NCI-H510A (cell line): ENCODE measurements around the gene PIK3R4.

Experiments
- DNase-seq: peaks from one replicate; lab custom pipeline; 2025; lab: John Stamatoyannopoulos, UW

PIK3R4 gene

DNA sequence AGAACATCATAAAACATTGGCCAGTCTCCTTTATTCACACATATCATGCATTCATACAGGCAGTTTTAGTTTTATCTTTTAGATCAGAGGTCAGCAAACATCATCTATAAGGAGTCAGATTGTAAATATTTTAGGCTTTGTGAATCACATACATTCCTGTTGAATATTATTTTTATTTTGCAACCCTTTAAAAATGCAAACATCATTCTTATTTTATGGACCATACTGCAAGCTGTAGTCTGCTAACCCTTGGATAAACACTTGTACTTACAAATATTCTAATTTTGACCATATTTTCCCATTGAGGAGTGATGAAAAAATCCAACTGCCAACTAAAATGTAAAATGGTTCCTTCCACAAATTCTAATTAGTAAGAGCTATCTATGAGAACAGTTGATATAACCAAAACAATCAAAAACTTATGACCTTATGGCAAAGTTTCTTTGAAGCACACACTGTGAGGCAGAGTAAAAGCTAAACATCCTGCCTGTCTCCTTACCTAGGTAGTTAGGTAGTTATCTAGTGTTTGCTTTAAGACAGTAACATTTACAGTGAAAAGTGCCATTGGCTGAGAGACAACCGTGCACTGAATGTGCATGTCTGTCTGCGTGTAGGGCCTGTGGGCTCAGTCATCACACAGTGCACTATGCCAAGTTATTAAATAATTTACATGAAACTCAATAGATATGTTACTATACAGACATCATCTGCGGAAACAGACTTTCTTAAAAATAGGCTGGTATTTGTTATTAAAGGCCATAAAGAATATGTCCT, 57.7 kb downstream of the PIK3R4 start:
- no peak for DNase-seq

DNA sequence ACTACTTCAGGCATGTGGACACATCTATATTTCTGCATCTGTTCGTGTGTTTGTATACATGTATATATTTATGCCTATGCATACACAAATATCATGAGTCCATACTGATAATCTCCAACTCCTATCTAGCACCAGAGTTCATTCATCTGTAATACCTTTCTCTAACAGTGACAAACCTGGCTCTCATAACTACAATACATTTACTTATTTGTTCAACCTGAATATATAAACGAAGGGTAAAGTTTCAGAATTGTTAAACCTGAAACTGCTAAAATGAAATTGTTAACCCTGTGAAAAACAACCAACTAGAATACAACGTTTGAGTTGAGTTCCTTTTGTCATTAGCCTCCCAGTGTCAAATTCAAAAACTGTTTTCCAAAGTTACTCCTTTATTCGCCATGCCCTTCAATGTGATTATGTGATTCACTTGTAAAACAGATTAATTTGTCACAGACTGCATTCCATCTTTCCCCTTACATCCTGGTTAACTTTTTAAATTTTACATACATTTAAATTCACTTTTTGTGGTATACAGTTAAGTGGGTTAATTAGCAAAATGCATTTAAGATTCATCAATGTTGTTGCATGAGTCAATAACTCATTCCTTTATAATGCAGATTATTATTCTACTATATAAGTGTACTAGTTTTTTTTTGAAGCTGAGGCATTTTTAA, 58.5 kb downstream of the PIK3R4 start:
- DNase-seq = no peak

DNA sequence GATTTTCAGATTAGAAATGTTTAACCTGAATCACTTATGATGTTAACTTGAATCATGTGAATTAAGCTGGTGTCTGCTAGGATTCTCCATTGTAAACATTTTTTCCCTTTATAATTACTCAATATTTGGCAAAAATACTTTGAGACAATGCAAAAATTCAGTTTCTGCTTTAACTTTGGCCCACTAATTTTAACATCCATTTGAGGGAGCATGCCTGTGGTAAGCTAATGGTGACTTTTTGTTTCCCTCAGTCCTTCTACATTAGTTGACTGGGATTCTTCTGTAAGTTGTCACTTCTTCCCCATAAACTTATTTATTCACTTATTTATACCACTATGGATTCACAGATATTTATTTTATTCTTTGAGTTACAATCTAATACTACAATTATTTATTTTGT, 59.3 kb downstream of the PIK3R4 start:
- no peak for DNase-seq

DNA sequence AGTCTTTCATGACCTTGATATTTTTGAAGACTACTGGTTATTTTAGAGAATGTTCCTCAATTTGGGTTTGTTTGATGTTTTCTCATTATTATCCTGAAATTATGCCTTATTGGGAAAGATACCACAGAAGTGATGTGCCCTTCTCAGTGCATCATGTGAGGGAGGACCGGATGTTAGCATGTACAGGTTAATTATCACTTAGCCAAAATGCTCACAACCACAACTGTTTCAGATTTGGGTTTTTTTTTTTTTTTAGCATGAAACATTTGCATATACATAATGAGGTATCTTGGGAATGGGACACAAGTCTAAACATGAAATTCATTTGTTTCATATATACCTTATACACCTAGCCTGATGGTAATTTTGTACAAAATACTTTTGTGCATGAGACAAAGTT, 59.8 kb downstream of the PIK3R4 start:
- no peak for DNase-seq

DNA sequence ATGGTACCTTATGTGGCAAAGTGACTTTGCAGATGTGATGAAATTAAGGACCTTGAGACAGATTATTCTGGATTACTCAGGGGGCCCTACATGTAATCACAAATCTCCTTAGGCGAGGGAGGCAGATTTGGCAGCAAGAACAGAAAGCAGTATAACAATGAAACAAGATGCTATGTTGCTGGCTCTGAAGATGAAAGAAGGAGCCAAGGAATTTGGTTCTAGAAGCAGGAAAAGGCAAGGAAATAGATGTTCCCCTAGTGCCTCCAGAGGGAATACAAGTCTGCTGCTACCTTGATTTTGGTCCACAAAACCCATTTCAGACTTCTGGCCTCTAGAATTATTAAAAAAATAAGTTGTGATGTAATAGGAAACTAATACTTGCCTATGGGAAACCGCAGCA, 64.5 kb downstream of the PIK3R4 start:
- no peak for DNase-seq

DNA sequence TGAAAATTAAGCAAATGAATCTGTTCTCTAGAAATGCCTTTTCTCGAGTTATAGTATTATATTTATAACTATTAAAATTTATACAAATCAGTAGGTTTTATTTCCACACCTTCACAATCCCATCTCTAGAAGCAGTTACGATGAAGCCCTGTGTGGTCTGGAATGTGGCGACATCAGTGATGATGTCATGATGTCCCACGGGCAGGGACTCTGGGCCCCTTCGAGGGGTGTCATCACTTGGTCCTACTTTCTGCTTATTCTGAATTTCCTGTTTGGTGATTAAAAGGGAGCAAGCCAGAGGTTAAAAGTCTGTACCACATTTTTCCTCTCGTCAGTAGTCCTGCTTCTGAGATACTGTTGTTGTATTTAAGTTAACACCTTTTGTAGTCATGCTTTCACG, 67.4 kb downstream of the PIK3R4 start:
- no peak for DNase-seq

DNA sequence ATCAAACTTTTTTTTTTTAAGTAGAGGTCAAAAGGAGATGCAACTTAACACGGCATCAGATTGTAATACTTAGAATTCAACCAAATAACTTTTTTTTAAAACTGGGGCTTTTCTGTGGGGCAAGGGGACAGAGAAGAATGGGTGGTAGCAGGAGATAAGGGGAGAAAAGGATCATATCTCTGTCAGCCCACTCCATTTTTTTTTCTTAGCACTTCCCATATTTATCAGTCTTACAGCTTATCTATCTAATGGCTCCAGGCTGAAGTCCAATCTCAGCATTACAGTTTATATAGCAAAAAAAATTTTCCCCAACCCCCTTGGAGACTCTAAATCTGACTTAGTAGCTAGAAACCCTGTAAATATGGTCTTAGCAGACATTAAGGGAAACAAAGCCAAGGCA, 69.3 kb downstream of the PIK3R4 start:
- DNase-seq = no peak

DNA sequence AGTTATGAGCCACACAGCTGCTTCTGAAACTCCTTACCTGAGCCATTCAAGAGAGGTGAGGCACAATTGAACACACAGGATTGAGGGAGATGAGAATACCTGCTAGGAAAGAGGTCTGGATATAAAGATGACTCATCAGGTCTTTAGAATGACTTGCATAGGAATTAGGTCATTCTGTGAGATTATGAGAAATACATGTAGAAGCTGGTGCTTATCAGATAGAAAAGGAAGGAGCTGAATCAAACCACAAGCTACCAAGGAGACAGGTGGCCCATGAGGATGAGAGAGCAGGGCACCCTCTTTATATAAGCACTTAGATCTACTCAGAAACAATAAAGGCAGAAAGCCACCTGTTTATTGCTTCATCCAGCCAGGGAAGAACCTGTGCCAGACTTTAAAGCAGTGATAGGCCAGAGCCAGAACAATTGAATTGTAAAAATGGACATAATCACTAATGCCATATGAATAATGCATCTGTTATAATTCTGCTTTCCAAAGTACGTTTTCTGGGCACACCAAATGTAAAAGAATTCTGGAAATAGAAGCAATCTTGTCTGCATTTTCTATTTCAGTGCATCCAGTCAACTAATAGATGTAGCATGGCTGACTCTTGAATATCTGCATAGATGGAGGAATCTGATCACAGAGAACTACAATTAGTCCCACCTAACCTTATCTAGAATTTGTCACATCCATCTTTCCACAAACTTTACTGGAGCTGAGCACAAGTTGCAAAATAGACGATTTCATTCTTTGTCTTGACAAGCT, 74.9 kb downstream of the PIK3R4 start:
- no peak for DNase-seq

DNA sequence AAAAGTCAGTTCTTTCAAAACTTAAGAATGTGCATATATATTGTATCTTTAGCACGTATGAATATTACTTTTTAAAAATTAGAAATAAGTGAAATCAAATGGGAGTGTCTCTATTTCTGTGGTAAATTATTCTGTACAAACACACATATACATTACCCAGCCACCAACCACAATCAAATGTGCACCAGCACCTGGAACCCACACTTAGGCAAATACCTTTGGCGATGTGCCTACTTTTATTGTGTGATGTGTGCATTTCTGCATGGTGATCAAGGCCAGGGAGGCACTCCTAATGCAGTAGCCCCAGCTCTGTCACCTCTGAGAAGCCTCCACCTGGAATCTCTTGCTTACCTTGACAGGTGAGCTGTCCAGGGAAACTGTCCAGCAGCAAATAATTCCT, 76.9 kb downstream of the PIK3R4 start:
- DNase-seq = no peak

DNA sequence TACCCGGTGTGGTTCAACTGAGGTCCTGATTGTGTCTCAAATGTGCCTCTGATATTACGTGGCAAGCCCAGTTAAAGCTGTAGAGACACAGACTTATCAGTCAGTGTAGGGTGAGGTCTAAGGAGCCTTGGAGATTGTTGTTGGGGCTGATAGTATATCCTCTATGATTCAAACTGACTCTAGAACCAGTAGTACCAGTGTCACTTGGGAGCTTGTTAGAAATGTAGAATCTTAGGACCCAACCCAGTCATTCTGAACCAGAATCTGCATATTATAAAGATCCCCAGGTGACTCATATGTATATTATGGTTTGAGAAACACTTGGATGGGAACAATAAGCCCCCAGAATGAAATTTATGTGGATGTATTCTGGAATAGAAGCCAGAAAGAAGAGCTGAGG, 83.5 kb downstream of the PIK3R4 start:
- no peak for DNase-seq

DNA sequence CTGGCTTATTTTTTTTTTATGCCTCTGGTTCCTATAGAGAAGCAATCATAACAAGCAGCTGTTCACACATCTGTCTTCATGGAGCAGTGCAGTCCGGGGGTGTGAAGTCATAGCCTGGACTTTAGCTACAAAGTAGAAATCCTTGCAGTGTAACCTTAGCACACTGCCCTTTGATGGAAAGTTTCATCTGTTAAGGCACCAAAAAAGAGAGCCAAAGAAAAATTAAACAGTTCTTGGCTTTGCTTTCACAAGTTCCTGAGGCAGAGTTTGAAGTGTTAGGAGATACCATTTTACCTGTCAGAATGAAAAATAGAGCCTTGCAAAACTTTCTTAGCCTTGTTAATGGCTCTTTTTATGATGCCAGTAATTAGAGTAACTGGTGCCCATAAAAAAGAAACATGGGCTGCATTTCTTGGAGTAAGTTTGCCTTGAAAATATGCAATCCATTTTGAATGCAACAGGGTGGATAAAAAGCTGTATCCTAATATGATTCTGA, 84.1 kb downstream of the PIK3R4 start:
- DNase-seq = no peak

DNA sequence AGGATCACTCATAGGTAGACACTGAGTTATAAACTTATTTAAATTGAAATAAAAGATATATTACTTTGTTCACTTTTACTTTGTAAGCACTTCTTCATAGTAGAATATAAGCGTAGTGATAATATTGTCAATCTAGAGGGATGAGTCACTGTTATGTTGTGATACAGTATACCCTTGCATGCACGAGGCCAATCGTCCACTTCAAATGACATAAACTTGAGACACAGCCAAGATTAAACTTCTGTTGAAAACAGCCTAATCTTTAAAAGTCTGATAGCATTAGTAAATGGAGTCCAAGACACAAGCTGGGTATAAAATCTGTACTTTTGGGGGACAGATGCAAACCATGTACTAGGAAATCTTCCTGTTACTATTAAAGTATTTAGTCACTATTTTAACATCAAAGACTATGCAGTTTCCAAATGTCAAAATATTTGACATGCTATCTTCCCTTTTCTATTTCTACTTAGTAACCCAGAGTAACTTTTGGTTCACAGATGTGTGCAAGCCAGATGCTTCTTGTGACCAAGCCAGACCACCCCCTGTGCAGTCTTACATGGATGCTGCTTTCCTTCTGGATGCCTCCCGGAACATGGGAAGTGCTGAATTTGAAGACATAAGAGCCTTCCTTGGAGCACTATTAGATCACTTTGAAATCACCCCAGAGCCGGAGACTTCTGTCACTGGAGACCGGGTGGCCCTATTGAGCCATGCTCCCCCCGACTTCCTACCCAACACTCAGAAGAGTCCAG, 85.3 kb downstream of the PIK3R4 start:
- DNase-seq = no peak

DNA sequence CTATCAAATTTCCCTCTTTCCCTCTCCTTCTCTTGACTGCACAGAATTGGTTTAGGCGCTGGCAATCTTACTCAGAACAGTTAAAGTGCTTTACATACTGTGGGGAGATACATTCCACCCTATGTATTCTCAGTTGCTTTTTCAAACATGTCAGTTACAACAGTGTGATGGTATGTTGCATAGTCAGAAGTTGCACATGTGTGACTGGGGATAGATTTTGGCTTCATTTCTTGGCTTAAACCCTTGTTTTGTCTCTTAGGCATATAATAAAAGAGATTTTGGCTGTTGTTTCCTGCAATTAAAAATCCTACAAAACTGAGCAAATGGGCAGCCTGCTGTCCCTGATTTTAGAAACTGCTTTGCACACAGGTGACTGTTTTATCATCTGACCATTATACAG, 86.7 kb downstream of the PIK3R4 start:
- no peak for DNase-seq

DNA sequence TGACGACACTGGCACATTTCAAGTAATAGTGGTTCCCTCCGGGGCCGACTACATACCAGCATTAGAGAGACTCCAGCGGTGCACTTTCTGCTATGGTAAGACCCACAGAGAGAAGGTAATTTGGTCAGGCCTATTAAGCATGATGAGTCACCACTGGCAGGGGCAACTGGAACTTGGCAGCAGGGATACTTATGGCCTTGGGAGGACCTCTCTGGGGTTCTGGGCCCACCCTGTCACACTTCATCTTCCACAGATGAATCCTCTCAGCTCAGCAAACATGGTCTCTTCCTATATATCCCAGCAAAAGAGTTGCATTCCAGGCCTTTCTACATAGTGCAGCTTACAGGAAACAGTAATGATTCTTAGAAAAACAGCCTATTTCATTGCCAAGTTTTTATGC, 88.0 kb downstream of the PIK3R4 start:
- DNase-seq = no peak

DNA sequence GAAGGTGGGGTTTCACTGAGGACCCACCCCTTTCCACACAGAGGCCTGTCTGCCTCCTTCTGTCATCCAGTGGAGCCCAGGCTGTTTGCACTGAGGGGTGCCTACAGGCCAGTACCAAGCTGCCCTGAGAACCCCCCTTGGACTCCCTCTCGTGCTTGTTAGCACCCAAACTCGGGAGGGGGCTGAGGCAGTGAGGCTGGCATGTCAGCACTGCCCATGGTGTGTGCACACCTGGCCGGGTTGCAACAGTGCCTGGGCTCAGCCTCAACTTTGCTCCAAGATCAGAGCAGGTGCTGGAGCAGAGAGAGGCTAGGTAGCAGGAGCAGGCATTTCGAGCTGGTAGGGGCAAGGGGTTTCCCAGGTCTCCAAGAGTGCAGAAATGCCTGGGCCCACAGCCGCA, 90.0 kb downstream of the PIK3R4 start:
- DNase-seq = no peak

DNA sequence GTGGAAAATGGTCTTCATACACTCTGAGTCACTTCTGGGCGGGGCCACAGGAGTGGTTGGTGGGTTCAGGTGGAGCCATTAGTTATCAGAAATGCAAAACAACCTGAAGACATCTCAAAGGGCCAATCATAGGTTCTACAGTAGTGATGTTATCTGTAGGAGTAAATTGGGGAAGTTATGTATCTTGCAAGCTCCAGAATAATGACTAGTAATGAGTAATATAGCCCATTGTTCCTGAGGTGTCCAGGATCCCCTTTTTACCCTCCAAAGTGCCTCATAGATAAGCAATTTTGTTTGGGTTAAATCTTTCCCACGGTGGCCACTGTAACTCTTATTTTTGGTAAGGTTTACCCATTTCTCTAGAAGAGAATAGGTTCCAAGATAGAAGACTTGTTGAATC, 91.7 kb downstream of the PIK3R4 start:
- DNase-seq = no peak

DNA sequence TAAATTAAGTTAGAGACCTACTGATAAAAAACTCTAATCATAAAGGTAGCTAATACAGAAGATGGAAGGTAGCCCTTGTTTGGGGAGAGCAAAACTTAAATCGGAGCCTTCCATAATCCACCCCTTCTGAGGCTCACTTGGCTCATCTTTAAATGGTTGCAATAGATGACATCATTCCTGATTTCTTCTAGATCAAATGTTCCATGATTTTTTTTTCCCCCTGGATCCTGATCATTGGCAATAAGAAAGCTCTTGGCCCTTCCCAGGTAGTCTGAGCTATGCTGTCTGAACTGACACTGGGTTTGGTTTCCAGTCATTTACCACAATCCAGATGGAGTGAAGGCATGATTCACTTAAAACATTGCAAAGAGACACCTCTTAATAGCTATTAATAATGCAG, 92.5 kb downstream of the PIK3R4 start:
- DNase-seq = no peak

DNA sequence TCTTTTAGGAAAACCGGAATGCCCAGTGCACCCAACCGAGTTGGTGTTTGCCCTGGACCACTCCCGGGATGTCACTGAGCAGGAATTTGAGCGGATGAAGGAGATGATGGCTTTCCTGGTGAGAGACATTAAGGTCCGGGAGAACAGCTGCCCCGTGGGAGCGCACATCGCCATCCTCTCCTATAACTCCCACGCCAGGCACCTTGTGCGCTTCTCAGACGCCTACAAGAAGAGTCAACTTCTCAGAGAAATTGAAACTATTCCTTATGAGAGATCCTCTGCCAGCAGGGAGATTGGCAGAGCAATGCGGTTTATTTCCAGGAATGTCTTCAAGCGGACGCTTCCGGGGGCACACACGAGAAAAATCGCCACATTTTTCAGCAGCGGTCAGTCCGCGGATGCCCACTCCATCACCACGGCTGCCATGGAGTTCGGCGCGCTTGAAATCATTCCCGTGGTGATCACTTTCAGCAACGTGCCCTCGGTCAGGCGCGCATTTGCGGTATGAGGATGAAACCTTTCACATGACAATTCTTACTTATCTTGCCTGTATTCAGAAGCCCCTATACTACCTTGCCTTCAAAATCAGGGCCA, 97.5 kb downstream of the PIK3R4 start:
- DNase-seq = no peak

DNA sequence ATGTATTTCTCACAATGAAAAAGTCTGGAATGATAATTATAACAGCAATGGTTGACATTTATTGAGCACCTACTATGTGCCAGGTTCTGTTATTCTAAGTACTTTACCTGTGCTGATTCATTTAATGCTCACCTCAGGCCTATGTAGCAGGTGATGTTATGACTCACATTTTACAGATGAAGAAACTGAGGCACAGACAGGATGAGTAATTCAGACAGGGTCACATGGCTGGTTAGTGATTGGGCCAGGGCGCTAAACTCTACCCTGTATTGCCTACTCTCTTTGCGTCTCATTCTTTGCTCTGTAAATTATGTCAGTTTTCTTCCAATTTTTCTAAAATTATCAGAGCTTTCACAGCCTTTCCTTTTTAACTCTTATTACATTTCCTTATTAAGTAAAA, 98.3 kb downstream of the PIK3R4 start:
- no peak for DNase-seq

DNA sequence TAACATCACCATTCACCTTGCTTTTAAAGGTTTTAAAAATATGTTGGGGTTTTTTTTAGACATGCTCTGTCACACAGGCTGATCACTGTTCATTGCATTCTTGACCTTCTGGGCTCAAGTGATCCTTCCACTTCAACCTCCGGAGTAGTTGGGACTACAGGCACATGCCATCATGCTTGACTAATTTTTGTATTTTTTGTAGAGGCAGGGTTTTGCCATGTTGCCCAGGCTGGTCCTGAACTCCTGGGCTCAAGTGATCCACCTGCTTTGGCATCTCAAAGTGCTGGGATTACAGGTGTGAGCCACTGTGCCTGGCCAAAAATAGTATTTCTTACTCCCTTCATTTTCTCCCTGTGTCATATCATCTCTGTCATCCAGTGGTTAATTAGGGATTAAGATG, 101.4 kb downstream of the PIK3R4 start:
- no peak for DNase-seq

DNA sequence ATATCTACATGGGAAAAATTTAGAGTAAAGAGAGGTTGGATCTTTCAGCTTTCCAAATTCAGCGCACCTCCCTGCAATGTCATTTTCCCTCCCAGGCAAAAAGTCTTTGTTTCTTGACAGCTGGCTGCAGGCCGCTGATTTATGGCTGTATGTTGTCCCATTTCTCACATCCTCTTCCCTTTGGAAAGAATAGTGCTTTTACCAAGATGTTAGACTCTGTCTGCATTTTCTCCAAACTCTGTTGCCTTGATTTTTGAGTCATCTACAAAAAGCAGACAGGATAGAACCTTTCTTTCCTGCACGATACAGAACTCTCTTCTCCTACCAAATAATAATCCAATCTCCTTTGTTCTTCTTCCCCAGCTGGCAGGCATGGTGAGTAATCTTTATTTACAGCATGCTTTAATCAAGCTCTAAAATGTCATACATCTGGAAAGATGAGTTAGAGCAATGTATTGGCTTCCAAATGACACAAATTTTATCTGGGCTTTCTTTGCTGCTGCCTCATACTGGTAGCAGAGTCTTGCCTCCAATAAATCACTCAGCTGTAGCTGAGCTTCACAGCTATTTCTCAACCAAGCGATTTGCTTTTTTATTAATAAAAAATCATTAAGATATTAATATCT, 101.9 kb downstream of the PIK3R4 start:
- DNase-seq = no peak
